Gastrocnemius medialis (tissue), 4 donors: ENCODE measurements around the gene RND1.

Source experiments
- CTCF ChIP-seq, 5 experiments: fragments of 450-650 bp in 3 of 5; fragments of 200-600 bp in 2 of 5; sonication (generic) in 2 of 5; IDR thresholded peaks in 4 of 5; conservative IDR thresholded peaks in 1 of 5; 1 replicate in 4 of 5; 2 replicates in 1 of 5; pipeline ENCODE4 v1.5.1; 2016 to 2019; ENCODE audit warnings: antibody characterized with exemption in 5 of 5, mild to moderate bottlenecking in 3 of 5, moderate library complexity in 3 of 5
- POLR2A ChIP-seq, 2 donors: fragments of 450-650 bp; IDR thresholded peaks; one replicate each; pipeline ENCODE4 v1.6.1; 2017; ENCODE audit warnings: antibody characterized with exemption in 2 of 2, mild to moderate bottlenecking in 2 of 2, moderate library complexity in 2 of 2

DNA sequence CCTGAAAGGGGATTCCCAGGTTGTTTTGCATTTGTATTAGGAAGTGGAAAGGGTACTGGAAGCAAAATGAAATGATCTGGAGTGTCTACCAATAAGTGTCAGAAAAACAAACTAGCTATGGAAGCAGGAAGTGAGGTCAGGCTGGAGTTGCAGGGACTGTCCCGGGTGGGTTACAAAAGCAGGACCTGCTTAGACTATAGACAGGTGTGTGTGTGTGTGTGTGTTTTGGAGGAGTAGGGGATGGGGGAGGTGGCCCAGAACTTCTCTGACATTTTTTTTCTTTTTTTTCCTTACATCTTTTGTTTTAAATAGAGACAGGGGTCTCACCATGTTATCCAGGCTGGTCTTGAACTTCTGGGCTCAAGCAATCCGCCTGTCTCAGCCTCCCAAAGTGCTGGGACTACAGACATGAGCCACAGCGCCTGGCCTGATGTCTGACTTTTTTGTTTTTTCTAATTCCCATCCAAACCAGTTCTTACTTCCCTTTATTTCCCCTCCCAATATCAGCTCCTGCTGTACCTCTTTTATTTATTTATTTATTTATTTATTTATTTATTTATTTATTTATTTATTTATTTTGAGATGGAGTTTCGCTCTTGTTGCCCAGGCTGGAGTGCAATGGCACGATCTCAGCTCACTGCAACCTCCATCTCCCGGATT is 512 bp upstream of the RND1 start:
- TF ChIP-seq POLR2A (IDR thresholded peaks at IDR 0.05) (no peak), CTCF (IDR thresholded peaks at IDR 0.05 in 4 of 5, conservative IDR thresholded peaks at IDR 0.05 in 1 of 5) (no peak)
